GM12878 (cell line): ENCODE results near the gene SORCS2. TPM values are rescaled to one million over a fixed set of nuclear protein-coding genes. Genes with fewer than 3 reads are reported as not detected.
A peak's percentile ranks its signal among the peaks of the same experiment; 100 is the strongest.

ENCODE experiments used
- ATAC-seq: fragments of 200-7000 bp; cut with Tn5 transposase; 3 replicates; pipeline ENCODE4 v1.9.1; 2020; ENCODE audit warnings: mild to moderate bottlenecking, moderate library complexity
- BruUV-seq: library from RNA; stranded (reverse); fragments of 400-500 nt; replicated peaks from 2 replicates; lab custom pipeline; 2021; lab: Mats Ljungman, UMichigan
- CTCF ChIA-PET: fragments of 300-600 bp; sonication (Branson Sonifier 250); formaldehyde crosslinking; extraction: SDS; loops from one replicate; lab custom pipeline; 2021; ENCODE audit warnings: inconsistent platforms; lab: Yijun Ruan, JAX
- POLR2A ChIA-PET: fragments of 350-600 bp; formaldehyde crosslinking; extraction: SDS; loops from one replicate; lab custom pipeline; 2021; ENCODE audit warnings: inconsistent platforms; lab: Charles Lee
- RAD21 ChIA-PET: fragments of 300-600 bp; sonication (Branson Sonifier 250); formaldehyde crosslinking; loops from one replicate; lab custom pipeline; 2023; ENCODE audit warnings: antibody characterized with exemption; ENCODE audit not compliant: unreplicated experiment; lab: Charles Lee
- SMC1A ChIA-PET: fragments of 300-600 bp; sonication (Branson Sonifier 250); formaldehyde crosslinking; loops from one replicate; lab custom pipeline; 2023; ENCODE audit not compliant: unreplicated experiment, uncharacterized antibody; lab: Charles Lee
- DNase-seq: peaks from one replicate; pipeline ENCODE4 v3.0.0-alpha.2; 2011; ENCODE audit warnings: low read depth, low spot score
- FAIRE-seq: peaks from 3 replicates; lab custom pipeline; 2011; peaks lifted over from hg19 to GRCh38; lab: Jason Lieb, UNC
- H2AFZ ChIP-seq: 2 replicates; pipeline ENCODE4 v1.6.0; 2011; ENCODE audit warnings: low read depth, low read length, control low read depth; ENCODE audit not compliant: control insufficient read depth
- H3K27ac ChIP-seq: 2 replicates; pipeline ENCODE4 v1.5.1; 2011; ENCODE audit warnings: control low read depth; ENCODE audit not compliant: control insufficient read depth, insufficient read depth
- H3K27me3 ChIP-seq, 2 experiments: replicated peaks in 1 of 2; 2 replicates each; pipeline versions ENCODE4 v1.6.0 to v1.6.1; 2011; ENCODE audit warnings: low read length in 1 of 2; ENCODE audit not compliant: control insufficient read depth in 2 of 2, insufficient read depth in 2 of 2
- H3K36me3 ChIP-seq, 2 experiments: 2 replicates each; pipeline ENCODE4 v1.5.1; 2011; ENCODE audit warnings: low read length in 1 of 2; ENCODE audit not compliant: control insufficient read depth in 2 of 2, insufficient read depth in 2 of 2
- H3K4me1 ChIP-seq: 2 replicates; pipeline ENCODE4 v1.6.1; 2011; ENCODE audit warnings: mild to moderate bottlenecking, low read length, moderate library complexity, mixed read lengths; ENCODE audit not compliant: control insufficient read depth, insufficient read depth
- H3K4me2 ChIP-seq: 2 replicates; pipeline ENCODE4 v1.6.0; 2011; ENCODE audit warnings: control low read depth; ENCODE audit not compliant: control insufficient read depth, insufficient read depth
- H3K4me3 ChIP-seq: fragments of 200-600 bp; sonication (generic); 2 replicates; pipeline ENCODE4 v1.5.1; 2016
- H3K79me2 ChIP-seq: 2 replicates; pipeline ENCODE4 v1.6.0; 2011; ENCODE audit warnings: low read length; ENCODE audit not compliant: control insufficient read depth, insufficient read depth
- H3K9ac ChIP-seq: 2 replicates; pipeline ENCODE4 v1.8.0; 2011; ENCODE audit warnings: low read length, control low read depth, mixed read lengths; ENCODE audit not compliant: control insufficient read depth, insufficient read depth
- H3K9me3 ChIP-seq: replicated peaks from 3 replicates; pipeline ENCODE4 v1.5.1; 2011; ENCODE audit warnings: mild to moderate bottlenecking, low read length; ENCODE audit not compliant: control insufficient read depth, insufficient read depth
- H4K20me1 ChIP-seq: 2 replicates; pipeline ENCODE4 v1.6.0; 2011; ENCODE audit not compliant: control insufficient read depth, insufficient read depth
- CTCF ChIP-seq, 3 experiments: IDR thresholded peaks in 2 of 3; conservative IDR thresholded peaks in 1 of 3; 2 replicates each; pipeline ENCODE4 v1.5.1; 2011; ENCODE audit warnings: low read depth in 3 of 3, low read length in 3 of 3, mild to moderate bottlenecking in 3 of 3, control low read depth in 2 of 3, moderate library complexity in 2 of 3, inconsistent platforms in 1 of 3, mixed read lengths in 1 of 3; ENCODE audit not compliant: control insufficient read depth in 2 of 3, insufficient read depth in 1 of 3; ENCODE audit errors: extremely low read depth in 1 of 3
- E4F1 ChIP-seq: fragments of 450-650 bp; IDR thresholded peaks from 2 replicates; pipeline ENCODE4 v1.6.1; 2018; ENCODE audit warnings: borderline replicate concordance, mild to moderate bottlenecking; ENCODE audit not compliant: partially characterized antibody
- MYB ChIP-seq: fragments of 150-350 bp; IDR thresholded peaks from 2 replicates; pipeline ENCODE4 v1.6.1; 2014; ENCODE audit warnings: mild to moderate bottlenecking, low read depth, low read length, borderline replicate concordance
- RAD21 ChIP-seq: IDR thresholded peaks from 2 replicates; pipeline ENCODE4 v1.6.1; 2011; ENCODE audit warnings: mild to moderate bottlenecking, low read depth, low read length, moderate library complexity; ENCODE audit not compliant: insufficient read depth
- SMC3 ChIP-seq: IDR thresholded peaks from 2 replicates; pipeline ENCODE4 v1.6.1; 2011; ENCODE audit warnings: low read length, improper control_type of control experiment, borderline replicate concordance
- USF1 ChIP-seq: IDR thresholded peaks from 2 replicates; pipeline ENCODE4 v1.6.1; 2011; ENCODE audit warnings: borderline replicate concordance, low read depth, mild to moderate bottlenecking, moderate library complexity, mixed read lengths, low read length; ENCODE audit not compliant: insufficient read depth; ENCODE audit errors: extremely low read length
- WGBS: methylation state at CpG from one replicate; pipeline ENCODE4 v1.1.6; 2016; ENCODE audit warnings: low lambda C conversion rate; ENCODE audit not compliant: insufficient replicate concordance, insufficient coverage; ENCODE audit errors: missing lambda C conversion rate; 5-methylcytosine and 5-hydroxymethylcytosine counted together
- in situ Hi-C: fragments of 300-500 bp; cut with MboI; formaldehyde crosslinking; loops from 9 replicates; pipeline ENCODE4 v1.14.3; 2018; ENCODE audit warnings: mixed read lengths
- intact Hi-C: fragments of 100-400 bp; cut with micrococcal nuclease; formaldehyde crosslinking; loops from one replicate; pipeline ENCODE4 v1.14.2; 2022; ENCODE audit not compliant: unreplicated experiment
- polyA plus RNA-seq, 11 experiments: library from polyadenylated mRNA; depleted of rRNA in 4 of 11; unstranded in 6 of 11; stranded (reverse) in 5 of 11; fragments of >200 nt; fragmentation: Nextera tagmentation in 4 of 11; fragmentation: Illumina TruSeq in 1 of 11; extraction: Ambion mirVana in 4 of 11; extraction: Trizol in 1 of 11; gene quantifications; 1 replicate in 1 of 11; 2 replicates in 10 of 11; pipeline versions ENCODE4 v1.2.1 to v1.2.3, GENCODE V29; 2011 to 2016; ENCODE audit warnings: inconsistent platforms in 2 of 11, missing spikeins in 2 of 11, low read depth in 1 of 11
- total RNA-seq, 4 experiments: library from RNA; depleted of rRNA in 3 of 4; stranded (reverse); fragments of >200 nt in 3 of 4; fragmentation: Illumina TruSeq in 1 of 4; extraction: Trizol in 1 of 4; gene quantifications; 2 replicates each; pipeline versions ENCODE4 v1.2.1 to v1.2.3, GENCODE V29; 2013 to 2021

SORCS2 gene
- total and polyA plus RNA-seq, 10 of the 15 experiments (the other 5 are each of a cell fraction or from before 2014, with no cell fraction given), result 0.01 to 0.15 (median 0.05) TPM; not detected in 5

GRCh38 chr4:7769396-7770223, 577.3 kb downstream of the SORCS2 start (continued):
- TF ChIP-seq E4F1, result no peak
- TF ChIP-seq MYB, result no peak

- FAIRE-seq (peak; percentile 38), ATAC-seq (no peak)
- POLR2A ChIA-PET, result no interaction called here
These were observed 578.1 kb downstream of the SORCS2 start for GRCh38 chr4:7770224-7771050.

More at GRCh38 chr4:7770224-7771050, 578.1 kb downstream of the SORCS2 start:
- Histone ChIP-seq H3K4me1 (peaks cover 23% of the 10 kb centered on the region), H3K9me3 (no peaks in the 10 kb centered on the region), H3K4me2 (peak overlapping the region; percentile 53), H3K27me3 (peaks cover 0 to 3% of the 10 kb centered on the region in 2 experiments; a peak in 2 of 4 replicates), H3K27ac (no peak overlapping the region), H2AFZ (no peak overlapping the region), H4K20me1 (no peaks in the 10 kb centered on the region), H3K4me3 (no peak overlapping the region), H3K79me2 (no peaks in the 10 kb centered on the region), H3K36me3 (no peaks in the 10 kb centered on the region), H3K9ac (no peak overlapping the region)
- TF ChIP-seq USF1, result no peak
- peak; percentile 37 to 63 (median 61); a peak in 5 of 6 replicates for TF ChIP-seq CTCF (IDR thresholded peaks at IDR 0.05 in 2 of 3, conservative IDR thresholded peaks at IDR 0.05 in 1 of 3; ENCODE audit: control insufficient read depth in 2 of 3, extremely low read depth in 1 of 3, insufficient read depth in 1 of 3, low read depth in 3 of 3, low read length in 3 of 3)
- TF ChIP-seq SMC3, result peak; percentile 51; the same call in 1 of the 2 replicates
- peak; percentile 79 for TF ChIP-seq RAD21
- no peak for DNase-seq
- ChIA-PET RAD21 (no interaction called here), SMC1A (interaction anchor here (1.4 kb wide), 1 partner anchor 32 kb away, joined by 3 read pairs; no protein-coding TSS in a partner anchor), CTCF (interaction anchor here (2.0 kb wide), 1 partner anchor 32 kb away, joined by 7 read pairs; no protein-coding TSS in a partner anchor)
- no TSS peak for BruUV-seq
- WGBS, result 37% methylated on average over 10 of the region's 13 CpGs
- in situ Hi-C loops, result loop anchor here (10.0 kb wide), 1 partner anchor 1576 kb away; no protein-coding TSS in a partner anchor
- intact Hi-C loops, result loop anchor here (1.0 kb wide), 1 partner anchor 32 kb away; no protein-coding TSS in a partner anchor
